Measurements from ENCODE around the gene TUBAL3.

TUBAL3 gene

DNA sequence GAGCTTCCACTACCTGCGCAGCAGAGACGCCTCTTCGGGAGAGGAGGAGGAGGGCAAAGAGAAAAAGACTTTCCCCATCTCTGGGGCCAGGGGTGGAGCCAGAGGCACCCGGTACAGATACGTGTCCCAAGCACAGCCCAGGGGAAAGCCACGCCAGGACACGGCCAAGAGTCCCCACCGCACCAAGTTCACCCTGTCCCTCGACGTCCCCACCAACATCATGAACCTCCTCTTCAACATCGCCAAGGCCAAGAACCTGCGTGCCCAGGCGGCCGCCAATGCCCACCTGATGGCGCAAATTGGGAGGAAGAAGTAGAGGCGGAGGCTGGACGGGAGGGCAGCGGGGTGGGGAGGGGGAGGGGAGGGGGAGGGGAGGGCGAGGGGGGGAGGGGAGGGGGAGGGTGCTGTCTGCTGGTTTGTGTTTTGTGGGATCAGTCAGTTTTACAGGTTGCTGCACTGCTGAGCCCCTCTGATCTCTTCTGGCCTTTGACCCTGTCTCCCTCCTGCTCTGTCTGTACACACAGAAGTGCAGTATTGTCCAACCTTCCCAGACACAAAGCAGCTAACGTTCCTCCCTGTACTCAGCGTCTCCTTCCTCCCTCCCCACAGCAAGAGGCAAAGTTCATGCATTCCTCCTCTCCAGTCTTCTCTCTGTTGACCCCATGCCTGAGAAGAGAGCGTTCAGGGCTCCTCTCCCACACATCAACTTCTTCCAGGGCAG, 30.6 kb downstream of the TUBAL3 start:
- DNase-seq: no peak

DNA sequence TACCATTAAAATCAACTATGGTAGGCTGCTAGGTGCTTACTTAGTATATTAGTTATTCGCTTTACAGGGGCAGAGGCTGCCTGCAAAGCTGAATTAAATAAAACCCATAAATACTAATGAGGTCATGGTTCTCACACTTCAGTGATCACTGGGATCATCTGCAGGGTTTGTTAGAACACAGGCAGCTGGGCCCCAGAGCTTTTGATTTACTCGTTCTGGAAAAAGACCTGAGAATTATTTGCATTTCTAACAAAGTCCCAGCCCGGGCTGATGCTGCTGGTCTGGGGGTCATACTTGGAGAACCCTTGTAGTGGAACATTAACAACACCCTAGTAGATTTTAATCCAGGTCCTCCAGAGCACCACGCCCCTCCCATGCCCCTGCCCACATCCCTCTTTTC, 31.3 kb downstream of the TUBAL3 start:
- no peak for DNase-seq

DNA sequence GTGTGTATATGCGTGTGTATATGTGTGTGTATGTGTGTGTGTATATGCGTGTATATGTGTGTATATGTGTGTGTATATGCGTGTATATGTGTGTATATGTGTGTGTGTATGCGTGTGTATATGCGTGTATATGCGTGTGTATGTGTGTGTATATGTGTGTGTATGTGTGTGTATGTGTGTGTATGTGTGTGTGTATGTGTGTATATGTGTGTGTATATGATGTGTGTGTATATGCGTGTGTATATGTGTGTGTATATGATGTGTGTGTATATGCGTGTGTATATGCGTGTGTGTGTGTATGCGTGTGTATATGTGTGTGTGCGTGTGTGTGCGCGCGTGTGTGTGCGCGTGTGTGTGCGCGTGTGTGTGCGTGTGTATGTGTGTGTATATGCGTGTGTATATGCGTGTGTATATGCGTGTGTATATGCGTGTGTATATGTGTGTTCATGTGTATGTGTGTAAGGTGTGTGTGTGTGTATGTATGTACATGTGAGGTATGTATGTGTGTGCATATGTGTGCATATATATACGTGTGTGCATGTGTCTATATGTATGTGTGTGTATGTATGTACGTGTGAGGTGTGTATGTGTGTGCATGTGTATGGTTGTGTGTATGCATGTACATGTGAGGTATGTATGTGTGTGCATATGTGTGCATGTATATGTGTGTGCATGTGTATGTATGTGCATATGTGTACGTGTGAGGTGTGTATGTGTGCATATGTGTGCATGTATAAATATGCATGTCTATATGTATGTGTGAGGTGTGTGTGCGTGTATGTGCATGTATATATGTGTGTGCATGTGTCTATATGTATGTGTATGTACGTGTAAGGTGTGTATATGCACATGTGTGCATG, 33.9 kb downstream of the TUBAL3 start:
- no peak for DNase-seq

DNA sequence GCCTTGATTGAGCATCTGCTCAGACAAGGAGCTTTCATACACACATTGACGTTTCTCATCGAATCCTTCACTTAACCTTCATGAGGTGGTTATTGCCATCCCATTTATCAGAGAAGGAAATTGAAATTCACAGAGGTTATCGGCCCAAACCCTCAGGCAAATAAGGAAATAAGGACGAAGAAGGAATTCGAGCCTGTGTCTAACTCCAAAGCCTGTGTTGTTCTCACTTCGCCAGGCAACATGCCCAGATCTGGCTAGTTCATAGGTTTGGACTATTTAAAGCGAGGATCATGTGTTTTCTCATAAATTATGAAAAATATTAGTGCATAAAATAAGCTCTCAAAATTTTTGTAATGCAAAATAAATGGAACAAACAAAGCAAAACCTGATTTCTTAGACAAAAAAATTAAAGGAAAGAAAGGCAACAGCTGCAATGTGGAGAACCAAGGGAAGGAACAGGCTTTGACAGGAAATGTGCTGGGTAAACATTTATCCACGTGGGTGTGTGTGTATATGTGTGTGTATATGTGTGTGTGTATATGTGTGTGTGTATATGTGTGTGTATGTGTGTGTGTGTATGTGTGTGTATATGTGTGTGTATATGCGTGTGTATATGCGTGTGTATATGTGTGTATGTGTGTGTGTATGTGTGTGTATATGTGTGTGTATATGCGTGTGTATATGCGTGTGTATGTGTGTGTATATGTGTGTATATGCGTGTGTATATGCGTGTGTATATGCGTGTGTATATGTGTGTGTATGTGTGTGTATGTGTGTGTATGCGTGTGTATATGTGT, 35.1 kb downstream of the TUBAL3 start:
- DNase-seq: no peak

DNA sequence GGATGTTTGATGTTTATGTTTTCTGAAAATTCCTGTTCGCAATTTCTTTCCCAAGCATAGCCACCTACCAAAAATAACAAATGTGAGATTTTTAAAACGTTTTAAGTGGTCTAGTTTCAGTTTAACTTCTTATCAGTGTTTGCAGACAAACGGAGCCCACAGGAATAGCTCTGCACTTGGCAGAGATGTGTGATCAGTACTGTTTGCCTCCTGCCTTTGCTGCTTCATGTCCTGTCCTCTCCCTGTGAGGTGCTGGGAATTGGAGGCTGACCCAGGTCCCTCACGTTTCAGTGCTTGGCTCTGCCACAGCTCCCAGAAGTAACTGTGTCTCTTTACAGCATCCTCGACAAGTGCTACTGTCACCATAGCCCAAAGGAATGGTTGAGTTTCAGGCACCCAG, 38.7 kb downstream of the TUBAL3 start:
- no peak for DNase-seq

DNA sequence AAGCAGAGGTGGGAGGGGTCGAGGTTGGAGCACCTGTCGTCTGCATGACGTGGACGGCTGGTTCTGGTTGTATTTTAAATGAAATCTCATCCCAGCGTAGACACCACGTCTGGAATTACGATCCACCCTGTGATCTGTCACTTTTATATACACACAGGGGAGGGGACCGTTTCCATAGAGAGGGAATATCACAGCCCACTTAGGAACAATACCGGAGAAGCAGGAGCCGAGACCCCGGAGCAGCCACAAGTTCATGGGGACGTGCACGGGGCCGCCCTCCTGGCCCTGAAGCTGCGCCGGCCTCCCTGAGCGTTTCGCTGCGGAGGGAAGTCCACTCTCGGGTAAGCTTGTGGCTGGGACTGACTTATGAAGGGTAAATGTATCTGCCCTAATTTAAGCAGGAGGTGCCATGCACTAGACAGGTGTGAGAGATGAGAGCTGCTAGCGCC, 39.7 kb downstream of the TUBAL3 start, which contains the start of gene UCN3:
TSS of gene UCN3 (plus strand) at position 77 of the 449 bp plus-strand sequence. CDS start 8,755 bp downstream, outside the sequence.
- no peak for DNase-seq

DNA sequence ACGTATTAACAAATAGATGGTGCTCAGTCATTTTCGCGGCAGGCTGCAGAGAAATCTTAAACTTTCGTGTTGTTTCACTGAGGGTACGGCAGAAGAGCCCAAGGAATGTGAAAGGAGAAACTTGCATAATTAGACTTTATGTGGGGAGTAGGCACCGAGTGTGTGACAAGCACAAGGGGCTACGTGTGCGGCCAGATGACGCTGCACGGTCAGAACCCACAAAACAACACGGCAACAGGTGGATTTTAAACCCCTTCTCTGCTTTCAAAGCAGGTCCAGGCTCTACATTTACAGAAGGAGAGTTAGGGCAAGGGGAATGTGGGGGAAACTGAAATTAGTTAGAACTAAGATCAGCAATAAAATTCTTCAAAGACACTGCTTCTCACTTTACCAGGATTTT, 40.3 kb downstream of the TUBAL3 start:
- no peak for DNase-seq

DNA sequence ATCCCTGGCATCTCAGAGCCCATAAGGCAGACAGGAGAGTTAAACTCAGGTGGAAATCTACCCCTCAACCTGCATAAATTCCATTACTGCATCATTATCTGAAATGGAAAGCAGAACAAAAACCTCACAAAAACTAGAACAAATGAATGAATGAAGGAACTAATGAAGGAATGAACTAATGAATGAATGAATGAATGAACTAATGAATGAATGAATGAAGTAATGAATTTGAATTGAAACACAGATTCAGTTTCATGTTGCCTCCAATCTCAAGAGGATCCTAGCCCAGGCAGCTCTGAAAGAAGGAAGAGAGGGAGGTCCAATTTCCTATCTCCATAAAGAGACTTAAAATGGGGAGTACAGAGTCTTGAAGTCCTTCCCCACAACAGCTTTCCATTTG, 41.8 kb downstream of the TUBAL3 start:
- DNase-seq: no peak

DNA sequence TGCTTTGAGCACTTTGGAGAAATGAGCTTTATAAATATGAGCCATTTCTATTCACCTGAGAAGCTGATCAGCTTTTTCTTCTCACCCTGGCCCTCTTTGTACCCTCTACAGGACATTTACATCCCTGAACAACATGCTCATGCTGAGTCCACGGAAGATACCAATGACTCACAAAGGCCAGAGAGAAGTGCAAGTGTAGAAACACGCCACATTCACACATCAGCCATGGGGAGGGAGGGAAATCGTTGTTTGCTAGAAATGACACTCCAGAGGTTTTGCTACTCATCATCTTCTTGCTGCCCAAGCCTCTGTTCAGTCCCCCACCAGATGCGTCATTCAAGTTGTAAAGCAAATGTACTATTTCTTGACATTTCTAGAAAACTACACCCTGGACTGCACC, 42.7 kb downstream of the TUBAL3 start:
- DNase-seq: no peak

GRCh38 chr10:5360318-5360915, 44.2 kb downstream of the TUBAL3 start:
- no peak for DNase-seq

DNA sequence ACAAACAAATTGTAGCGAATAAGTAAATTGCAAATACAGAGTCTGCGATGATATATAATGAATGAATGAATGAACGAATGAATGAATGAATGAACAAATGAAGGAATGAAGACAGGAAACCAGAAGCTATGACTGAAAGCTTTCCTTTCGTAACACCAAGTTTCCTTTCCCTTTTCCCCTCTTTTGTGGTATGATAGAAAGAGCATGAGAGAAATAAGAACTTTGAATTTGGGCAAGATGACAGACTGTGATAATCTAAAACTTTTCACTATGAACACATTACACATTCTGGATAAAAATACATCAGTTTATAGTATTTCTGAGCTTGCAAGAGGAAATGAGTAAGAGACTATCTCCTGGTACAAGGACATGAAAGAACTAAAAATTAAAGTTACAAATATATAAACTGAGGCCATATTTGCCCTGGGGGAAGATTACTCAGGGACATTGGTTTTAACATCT, 48.3 kb downstream of the TUBAL3 start:
- no peak for DNase-seq

DNA sequence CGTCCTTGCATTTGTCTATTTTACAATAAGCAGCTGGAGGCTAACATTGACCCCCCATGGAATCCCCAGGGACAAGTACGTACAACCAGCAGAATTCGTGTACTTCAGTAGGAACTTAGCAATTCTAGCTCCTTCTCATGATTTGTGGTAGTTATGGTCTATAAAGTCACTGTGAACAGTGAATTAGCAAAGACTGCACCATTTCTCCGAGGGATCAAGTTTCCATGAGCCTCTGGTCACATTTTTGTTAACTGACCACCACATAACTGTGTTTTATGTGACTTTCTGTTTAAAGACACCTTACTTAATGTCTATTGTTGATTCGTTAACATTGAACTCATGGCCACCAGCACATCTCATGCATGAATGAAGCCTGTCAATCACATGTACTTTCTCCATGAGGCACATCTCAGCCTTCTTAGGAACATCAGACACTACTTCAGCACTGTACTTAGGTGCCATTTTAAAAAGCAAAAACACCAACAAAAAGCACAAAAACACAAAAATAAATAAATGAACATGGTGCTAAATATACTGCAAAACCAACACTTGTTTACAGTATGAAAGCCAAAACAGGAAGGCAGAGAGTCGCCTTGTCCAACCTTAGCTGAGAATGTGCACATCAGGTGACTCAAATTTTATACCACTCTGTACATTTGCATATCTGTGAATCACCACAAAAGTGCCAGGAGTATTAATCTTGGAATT, 48.9 kb downstream of the TUBAL3 start:
- DNase-seq: no peak

- no peak for DNase-seq
Measured at GRCh38 chr10:5354068-5354467, 50.6 kb downstream of the TUBAL3 start.

- DNase-seq: no peak
Measured at GRCh38 chr10:5349362-5349761, 55.3 kb downstream of the TUBAL3 start.

- DNase-seq: no peak
Measured at GRCh38 chr10:5346881-5347280, 57.7 kb downstream of the TUBAL3 start.

GRCh38 chr10:5344746-5345145, 59.9 kb downstream of the TUBAL3 start:
- no peak for DNase-seq

- no peak for DNase-seq
Measured at GRCh38 chr10:5343979-5344378, 60.6 kb downstream of the TUBAL3 start.

GRCh38 chr10:5343561-5343960, 61.1 kb downstream of the TUBAL3 start:
- DNase-seq: no peak

All from NCI-H1436 treated with DMSO at 0.1 percent for 48 hours (cell line).